ENCODE measurements around the gene BBS9.
"Not testable (repeated sequence)": the region's sequence is repeated elsewhere in the genome, so short reads cannot be mapped to it uniquely, and the experiment has no call there.

Gene BBS9

GRCh38 chr7:33477719-33478480, 348.5 kb downstream of the BBS9 start:
- no peak for TF ChIP-seq CTCF (IDR thresholded peaks at IDR 0.05; ENCODE audit: low read depth, low read length)
- DNase-seq: no peak
- Histone ChIP-seq H3K4me3 (ENCODE audit: low read depth, low read length) (no peak overlapping the region), H3K27me3 (no peaks in the 10 kb centered on the region), H3K4me1 (no peaks in the 10 kb centered on the region), H3K9me3 (no peaks in the 10 kb centered on the region), H3K36me3 (no peaks in the 10 kb centered on the region)

GRCh38 chr7:33484476-33484875, 355.1 kb downstream of the BBS9 start:
- not testable (repeated sequence) for H3K27me3 ChIP-seq; H3K9me3 ChIP-seq; H3K36me3 ChIP-seq; H3K4me3 ChIP-seq (ENCODE audit: low read depth, low read length); H3K4me1 ChIP-seq; DNase-seq

- Histone ChIP-seq H3K36me3 (no peaks in the 10 kb centered on the region), H3K4me1 (no peaks in the 10 kb centered on the region), H3K9me3 (no peaks in the 10 kb centered on the region), H3K4me3 (ENCODE audit: low read depth, low read length) (no peak overlapping the region), H3K27me3 (no peaks in the 10 kb centered on the region)
- DNase-seq: no peak
- no peak for TF ChIP-seq CTCF (IDR thresholded peaks at IDR 0.05; ENCODE audit: low read depth, low read length)
Observed at GRCh38 chr7:33485747-33486493, 356.6 kb downstream of the BBS9 start.

- no peaks in the 10 kb centered on the region for H3K27me3 ChIP-seq
- no peaks in the 10 kb centered on the region for H3K36me3 ChIP-seq
- no peaks in the 10 kb centered on the region for H3K4me1 ChIP-seq
- no peak overlapping the region for H3K4me3 ChIP-seq (ENCODE audit: low read depth, low read length)
- no peak for TF ChIP-seq CTCF (IDR thresholded peaks at IDR 0.05; ENCODE audit: low read depth, low read length)
- H3K9me3 ChIP-seq: no peaks in the 10 kb centered on the region
- no peak for DNase-seq
Observed at GRCh38 chr7:33486633-33487032, 357.3 kb downstream of the BBS9 start.

- DNase-seq: no peak
- Histone ChIP-seq H3K27me3 (no peaks in the 10 kb centered on the region), H3K4me3 (ENCODE audit: low read depth, low read length) (no peak overlapping the region), H3K9me3 (no peaks in the 10 kb centered on the region), H3K4me1 (no peaks in the 10 kb centered on the region), H3K36me3 (no peaks in the 10 kb centered on the region)
- no peak for TF ChIP-seq CTCF (IDR thresholded peaks at IDR 0.05; ENCODE audit: low read depth, low read length)
Observed at GRCh38 chr7:33487998-33488682, 358.8 kb downstream of the BBS9 start.

- DNase-seq: no peak
- no peaks in the 10 kb centered on the region for H3K4me1 ChIP-seq
Observed at GRCh38 chr7:33494474-33494873, 365.1 kb downstream of the BBS9 start.

More at GRCh38 chr7:33494474-33494873, 365.1 kb downstream of the BBS9 start:
- no peaks in the 10 kb centered on the region for H3K36me3 ChIP-seq
- no peak for TF ChIP-seq CTCF (IDR thresholded peaks at IDR 0.05; ENCODE audit: low read depth, low read length)
- no peaks in the 10 kb centered on the region for H3K27me3 ChIP-seq
- no peak overlapping the region for H3K4me3 ChIP-seq (ENCODE audit: low read depth, low read length)
- H3K9me3 ChIP-seq: no peaks in the 10 kb centered on the region

Measured in BE2C (cell line).